Lower lobe of right lung (tissue), 2 donors: ENCODE data around the gene ZNF574. TPM values are rescaled to one million over a fixed set of nuclear protein-coding genes. Genes with fewer than 3 reads are reported as not detected.

Source experiments
- ATAC-seq, 2 donors: fragments of 200-7000 bp; cut with Tn5 transposase; one replicate each; pipeline ENCODE4 v1.9.1; 2020 to 2022; ENCODE audit warnings: mild to moderate bottlenecking in 2 of 2, moderate library complexity in 2 of 2
- DNase-seq: peaks from one replicate; pipeline ENCODE4 v3.0.0-alpha.2; 2020
- H3K27ac ChIP-seq: fragments of 200-600 bp; one replicate; pipeline ENCODE4 v1.8.0; 2022
- H3K27me3 ChIP-seq: fragments of 200-600 bp; one replicate; pipeline ENCODE4 v1.8.0; 2022; ENCODE audit warnings: low read depth
- H3K36me3 ChIP-seq: fragments of 200-600 bp; one replicate; pipeline ENCODE4 v1.8.0; 2022; ENCODE audit warnings: mild to moderate bottlenecking
- H3K4me1 ChIP-seq: fragments of 200-600 bp; one replicate; pipeline ENCODE4 v1.8.0; 2022
- H3K4me3 ChIP-seq: fragments of 200-600 bp; one replicate; pipeline ENCODE4 v1.8.0; 2022; ENCODE audit warnings: mild to moderate bottlenecking
- H3K9me3 ChIP-seq: fragments of 200-600 bp; one replicate; pipeline ENCODE4 v1.8.0; 2022
- intact Hi-C: fragments of 100-400 bp; cut with DNase I; formaldehyde crosslinking; loops from one replicate; pipeline ENCODE4 v1.11.0; 2022
- total RNA-seq: library from RNA; stranded (reverse); fragmentation: NEBNext Ultra II Directional; extraction: Animal tissue kit (Norgen Biotek cat#: 25700); gene quantifications from one replicate; pipeline ENCODE4 v1.2.1, GENCODE V29; 2021
- TF ChIP-seq, protein P1 (sequence below): fragments of 200-600 bp; IDR thresholded peaks from one replicate; pipeline ENCODE4 v1.8.0; 2022; ENCODE audit warnings: antibody characterized with exemption, mild to moderate bottlenecking
- donor health status: DM: no; HTN: yes; CAD: no; lungs with severe emphysema.

The ZNF574 gene
- total RNA-seq, 1 donor from 2014 or later = 11.8 TPM

DNA sequence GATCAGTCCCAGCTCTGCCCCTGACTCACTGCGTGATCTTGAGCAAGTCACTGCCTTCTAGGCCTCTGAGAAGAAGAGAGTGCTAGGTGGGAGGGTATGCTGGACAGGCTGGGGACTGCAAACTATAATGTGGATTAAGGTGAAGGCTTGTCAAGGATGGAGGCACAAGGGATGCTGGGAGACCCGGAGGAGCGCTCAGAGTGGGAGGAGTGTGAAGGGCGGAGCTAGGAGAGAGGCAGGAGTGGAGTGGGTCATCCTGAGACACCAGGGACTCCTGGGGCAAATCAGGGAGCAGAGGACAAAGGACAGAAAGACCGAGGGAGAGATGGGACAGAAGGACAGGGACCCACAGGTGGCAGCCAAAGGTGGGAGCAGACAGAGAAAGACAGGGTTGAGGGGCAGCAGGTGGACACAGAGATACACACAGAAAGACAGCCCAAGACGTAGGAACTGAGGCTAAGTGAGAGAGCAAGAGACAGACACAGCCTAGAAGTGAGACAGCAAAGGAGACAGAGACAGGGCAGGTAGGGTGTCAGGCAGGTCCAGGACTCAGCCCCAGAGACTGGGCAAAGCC, 8.6 kb upstream of the ZNF574 start:
- H3K4me1 ChIP-seq = no peaks in the 10 kb centered on the region
- ATAC-seq (no peak), DNase-seq (no peak)
- H3K27me3 ChIP-seq = peaks cover 43% of the 10 kb centered on the region
- H3K9me3 ChIP-seq = no peaks in the 10 kb centered on the region
- no peak overlapping the region for H3K27ac ChIP-seq
- H3K36me3 ChIP-seq = no peaks in the 10 kb centered on the region
- no peak overlapping the region for H3K4me3 ChIP-seq
- intact Hi-C loops = no loop called here
- TF ChIP-seq, protein P1, sequence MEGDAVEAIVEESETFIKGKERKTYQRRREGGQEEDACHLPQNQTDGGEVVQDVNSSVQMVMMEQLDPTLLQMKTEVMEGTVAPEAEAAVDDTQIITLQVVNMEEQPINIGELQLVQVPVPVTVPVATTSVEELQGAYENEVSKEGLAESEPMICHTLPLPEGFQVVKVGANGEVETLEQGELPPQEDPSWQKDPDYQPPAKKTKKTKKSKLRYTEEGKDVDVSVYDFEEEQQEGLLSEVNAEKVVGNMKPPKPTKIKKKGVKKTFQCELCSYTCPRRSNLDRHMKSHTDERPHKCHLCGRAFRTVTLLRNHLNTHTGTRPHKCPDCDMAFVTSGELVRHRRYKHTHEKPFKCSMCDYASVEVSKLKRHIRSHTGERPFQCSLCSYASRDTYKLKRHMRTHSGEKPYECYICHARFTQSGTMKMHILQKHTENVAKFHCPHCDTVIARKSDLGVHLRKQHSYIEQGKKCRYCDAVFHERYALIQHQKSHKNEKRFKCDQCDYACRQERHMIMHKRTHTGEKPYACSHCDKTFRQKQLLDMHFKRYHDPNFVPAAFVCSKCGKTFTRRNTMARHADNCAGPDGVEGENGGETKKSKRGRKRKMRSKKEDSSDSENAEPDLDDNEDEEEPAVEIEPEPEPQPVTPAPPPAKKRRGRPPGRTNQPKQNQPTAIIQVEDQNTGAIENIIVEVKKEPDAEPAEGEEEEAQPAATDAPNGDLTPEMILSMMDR = no peak

DNA sequence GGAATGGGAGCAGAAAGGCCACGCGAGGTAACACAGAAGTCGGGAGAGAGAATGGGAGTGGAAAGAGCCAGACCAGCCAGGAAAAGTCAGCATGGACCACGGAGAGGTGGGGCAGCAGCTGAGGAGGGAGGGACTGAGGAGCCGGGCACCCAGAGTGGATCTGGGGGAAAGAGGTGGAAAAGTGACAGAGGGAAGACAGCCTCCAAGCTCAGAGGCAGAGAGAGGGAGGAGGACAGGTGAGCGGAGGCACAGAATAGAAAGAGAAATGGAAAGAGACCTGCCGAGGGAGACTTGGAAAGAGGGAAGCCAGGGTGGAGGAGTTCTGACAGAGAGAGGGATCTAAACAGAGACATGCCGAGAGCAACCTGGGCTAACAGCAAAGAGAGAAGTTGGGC, 7.6 kb upstream of the ZNF574 start:
- Histone ChIP-seq H3K27me3 (peaks cover 43% of the 10 kb centered on the region), H3K27ac (no peak overlapping the region), H3K4me1 (no peaks in the 10 kb centered on the region), H3K36me3 (no peaks in the 10 kb centered on the region), H3K9me3 (no peaks in the 10 kb centered on the region), H3K4me3 (no peak overlapping the region)
- DNase-seq = no peak
- intact Hi-C loops = no loop called here
- TF ChIP-seq, protein P1 = no peak
- ATAC-seq = no peak

DNA sequence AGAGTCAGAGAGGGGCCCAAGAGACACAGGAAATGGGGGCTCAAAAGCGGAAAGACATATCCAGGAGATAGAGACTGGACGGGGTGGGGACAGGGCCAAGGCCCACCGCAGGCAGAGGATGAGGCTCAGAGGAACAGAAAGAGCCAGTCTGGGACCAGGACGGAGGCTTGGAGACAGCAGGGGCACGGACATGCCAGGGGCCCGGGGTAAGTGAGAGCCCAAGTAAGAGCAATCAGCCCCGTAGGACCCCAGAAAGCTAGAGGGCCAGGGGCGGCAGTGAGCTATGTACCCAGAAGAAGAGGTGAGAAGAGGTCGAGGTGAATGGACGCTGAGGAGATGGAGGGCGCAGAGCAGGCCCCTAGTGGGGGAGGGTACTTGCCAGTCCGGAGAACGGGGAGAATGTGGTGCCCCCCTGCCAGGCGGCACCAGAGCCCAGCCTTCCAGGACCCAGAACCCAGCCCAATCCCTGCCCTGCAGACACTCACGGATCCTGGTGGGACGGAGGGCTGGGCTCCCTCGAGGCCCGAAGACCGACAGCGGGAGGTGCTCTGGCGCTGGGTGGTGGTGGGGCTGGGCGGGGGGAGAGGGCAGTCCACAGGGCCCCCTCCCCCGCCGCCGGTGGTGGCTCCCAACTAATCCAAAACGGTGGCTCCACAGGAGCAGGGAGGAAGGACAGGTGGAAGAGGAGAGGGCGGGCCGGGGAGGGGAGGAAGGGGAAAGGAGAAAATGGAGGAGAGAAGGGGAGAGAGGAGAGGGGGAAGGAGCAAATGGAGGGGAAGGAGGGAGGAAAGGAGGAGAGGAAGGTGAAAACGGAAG, 7.0 kb upstream of the ZNF574 start:
- no peaks in the 10 kb centered on the region for H3K4me1 ChIP-seq
- intact Hi-C loops = no loop called here
- H3K36me3 ChIP-seq = no peaks in the 10 kb centered on the region
- DNase-seq (no peak), ATAC-seq (no peak)
- H3K27me3 ChIP-seq = peaks cover 43% of the 10 kb centered on the region
- TF ChIP-seq, protein P1 = no peak
- no peak overlapping the region for H3K27ac ChIP-seq
- no peaks in the 10 kb centered on the region for H3K9me3 ChIP-seq
- H3K4me3 ChIP-seq = no peak overlapping the region

DNA sequence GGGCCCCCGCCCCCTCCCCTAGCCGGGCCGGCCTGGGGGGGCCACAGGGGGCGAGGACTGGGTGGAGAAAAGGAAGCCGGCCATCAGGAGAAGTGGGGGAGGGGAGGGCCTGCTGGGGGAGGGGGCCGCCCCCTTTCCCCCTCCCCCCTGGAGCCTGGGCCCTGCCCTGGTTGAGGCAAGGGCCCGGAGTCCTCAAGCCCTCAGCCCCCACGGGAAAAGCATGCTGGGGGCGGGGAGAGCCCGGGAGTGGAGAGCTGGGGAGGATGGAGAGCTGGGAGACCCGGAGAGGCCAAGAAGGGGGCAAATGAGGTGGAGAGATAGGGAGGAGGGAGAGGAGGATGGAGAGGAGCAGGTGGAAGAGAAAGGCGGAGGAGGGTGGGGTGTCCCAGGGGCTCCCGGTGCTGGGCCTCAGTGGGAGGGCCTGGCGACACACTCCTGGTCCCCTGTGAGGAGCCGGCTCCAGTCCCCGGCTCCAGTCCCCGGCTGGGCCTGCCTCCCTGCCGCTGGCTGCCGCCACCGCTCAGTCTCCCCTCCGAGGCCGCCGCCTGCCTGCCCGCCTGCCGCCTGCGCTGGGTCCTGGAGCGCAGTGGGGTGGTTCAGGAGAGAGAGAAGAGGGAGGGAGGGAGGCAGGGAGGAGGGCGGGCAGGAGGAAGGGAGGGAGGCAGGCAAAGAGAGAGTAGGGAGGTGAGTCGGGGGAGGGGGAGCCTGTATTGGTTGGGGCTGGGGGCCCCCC, 6.2 kb upstream of the ZNF574 start, which contains the start of gene GRIK5:
TSS of gene GRIK5 (minus strand) at position 588 of the 733 bp plus-strand sequence. CDS start 4,436 bp downstream, outside the sequence.
- ATAC-seq = no peak
- peaks cover 43% of the 10 kb centered on the region for H3K27me3 ChIP-seq
- no peak within 1 kb of the TSS for H3K27ac ChIP-seq
- intact Hi-C loops = no loop called here
- H3K4me1 ChIP-seq = no peaks in the 10 kb centered on the region
- DNase-seq = no peak
- no peaks in the 10 kb centered on the region for H3K36me3 ChIP-seq
- no peaks in the 10 kb centered on the region for H3K9me3 ChIP-seq
- TF ChIP-seq, protein P1 = no peak
- peak within 1 kb of the TSS; percentile 6 for H3K4me3 ChIP-seq

DNA sequence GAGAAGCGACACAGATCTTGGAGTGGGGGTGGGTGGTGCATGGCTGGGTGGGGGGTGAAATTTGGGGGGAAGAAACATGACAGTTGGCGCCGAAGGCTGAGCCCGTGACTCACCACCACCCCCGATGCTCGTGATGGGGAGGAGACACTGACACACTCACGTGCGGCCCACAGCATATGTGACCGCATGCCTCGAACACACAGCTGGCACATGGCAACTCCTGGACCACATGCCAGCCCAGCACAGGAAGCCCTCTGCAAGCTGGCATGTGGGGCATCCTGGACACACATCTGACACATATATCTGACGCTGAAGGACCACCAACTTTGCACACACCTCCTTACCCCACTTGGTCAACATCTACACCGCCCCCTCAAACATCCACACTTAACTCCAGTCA, 4.7 kb upstream of the ZNF574 start:
- H3K36me3 ChIP-seq = no peaks in the 10 kb centered on the region
- no peaks in the 10 kb centered on the region for H3K9me3 ChIP-seq
- H3K4me1 ChIP-seq = no peaks in the 10 kb centered on the region
- no peak overlapping the region for H3K4me3 ChIP-seq
- TF ChIP-seq, protein P1 = no peak
- H3K27me3 ChIP-seq = peaks cover 33% of the 10 kb centered on the region
- no peak overlapping the region for H3K27ac ChIP-seq
- ATAC-seq (no peak), DNase-seq (no peak)
- intact Hi-C loops = no loop called here
